Measurements from ENCODE around the gene DTX4.

DTX4 gene

DNA sequence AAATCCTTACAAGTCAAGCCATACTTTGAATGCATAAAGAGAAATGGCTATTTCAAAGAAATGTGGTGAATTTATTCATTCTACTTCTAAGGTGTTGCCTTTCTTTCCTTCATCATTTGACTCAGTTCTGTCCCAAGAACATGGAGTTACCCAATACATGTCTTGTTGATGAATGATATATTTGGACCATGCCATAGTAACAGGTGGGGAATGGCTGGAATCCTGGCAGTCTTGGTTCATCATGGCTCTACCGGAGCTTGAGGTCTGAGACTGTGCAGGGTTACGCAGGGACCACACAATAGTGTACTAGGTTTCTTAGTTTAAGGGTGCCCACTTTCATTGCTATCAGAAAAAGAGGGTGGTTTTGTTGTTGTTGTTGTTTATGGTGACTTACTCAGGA is 81.1 kb downstream of the DTX4 start:
- Mint-ChIP-seq H3K27me3 (peaks cover 21% of the 10 kb centered on the region), H3K4me3 (no peak overlapping the region), H3K4me1 (peaks cover under 1% of the 10 kb centered on the region), H3K9me3 (peaks cover 0 to 7% of the 10 kb centered on the region in 2 donors), H3K27ac (no peak overlapping the region)
- no peak for DNase-seq
- ATAC-seq, result no peak

DNA sequence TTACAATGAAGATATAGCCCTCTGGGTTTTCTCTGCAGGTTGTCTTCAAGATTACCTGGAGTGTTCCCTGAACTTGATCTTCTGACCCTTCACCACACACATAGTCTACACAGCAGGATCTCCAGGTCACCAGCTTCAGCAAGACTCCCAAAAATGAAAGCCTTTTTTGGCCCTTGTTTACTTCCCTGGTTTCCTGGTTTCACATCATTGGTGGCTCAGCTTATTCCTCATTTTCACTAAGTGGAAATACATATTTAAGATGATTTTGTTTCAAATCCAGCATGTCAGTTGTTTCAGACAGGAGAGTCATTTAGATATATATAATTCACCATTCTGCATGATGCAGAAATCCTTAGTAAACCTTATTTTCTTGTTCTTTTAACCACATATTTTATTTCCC is 82.4 kb downstream of the DTX4 start:
- Mint-ChIP-seq H3K4me1 (no peaks in the 10 kb centered on the region), H3K27me3 (peaks cover 21% of the 10 kb centered on the region), H3K4me3 (no peak overlapping the region), H3K27ac (no peak overlapping the region), H3K9me3 (no peaks in the 10 kb centered on the region)
- ATAC-seq (no peak), DNase-seq (no peak)

DNA sequence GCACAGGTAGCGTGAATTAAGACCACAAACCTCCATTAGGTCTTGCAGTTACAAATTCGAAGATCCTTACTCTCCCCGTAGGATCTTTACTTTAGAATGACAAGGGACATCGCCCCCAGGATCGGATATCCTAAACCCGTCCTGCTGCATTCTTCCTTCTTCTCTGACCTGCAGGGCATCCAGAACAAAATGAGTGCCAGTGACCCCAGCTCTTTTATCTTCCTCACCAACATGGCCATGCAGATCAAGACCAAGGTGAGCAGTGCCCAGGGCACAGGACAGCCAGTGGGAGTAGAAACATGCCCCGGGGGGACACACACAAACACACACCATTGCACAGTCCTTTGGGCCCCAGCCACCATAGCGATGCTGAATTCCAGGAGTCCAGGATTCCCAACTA is 83.3 kb downstream of the DTX4 start:
- no peak overlapping the region for H3K4me3 Mint-ChIP-seq
- no peaks in the 10 kb centered on the region for H3K9me3 Mint-ChIP-seq
- peaks cover 21% of the 10 kb centered on the region for H3K27me3 Mint-ChIP-seq
- ATAC-seq (no peak), DNase-seq (no peak)
- H3K4me1 Mint-ChIP-seq, result no peaks in the 10 kb centered on the region
- H3K27ac Mint-ChIP-seq, result no peak overlapping the region
